ENCODE measurements around the gene NSD2.

Gene NSD2

GRCh38 chr4:1937550-1937949, 66.4 kb downstream of the NSD2 start:
- Mint-ChIP-seq H3K27me3 (no peaks in the 10 kb centered on the region), H3K4me1 (ENCODE audit: low read depth in 2 of 2) (no peaks in the 10 kb centered on the region), H3K36me3 (ENCODE audit: insufficient read depth) (peaks cover 9% of the 10 kb centered on the region), H3K9me3 (no peaks in the 10 kb centered on the region), H3K27ac (peak overlapping the region in 1 of 2 donors; percentile 33), H3K4me3 (no peak overlapping the region)
- DNase-seq = no peak
- ATAC-seq (replicated peaks) = no peak

GRCh38 chr4:1938027-1938426, 66.8 kb downstream of the NSD2 start:
- DNase-seq (no peak), ATAC-seq (replicated peaks) (no peak)
- no peak overlapping the region for H3K4me3 Mint-ChIP-seq
- H3K4me1 Mint-ChIP-seq (ENCODE audit: low read depth in 2 of 2) = no peaks in the 10 kb centered on the region
- no peaks in the 10 kb centered on the region for H3K27me3 Mint-ChIP-seq
- H3K9me3 Mint-ChIP-seq = no peaks in the 10 kb centered on the region
- peak overlapping the region in 1 of 2 donors; percentile 33 for H3K27ac Mint-ChIP-seq
- peaks cover 9% of the 10 kb centered on the region for H3K36me3 Mint-ChIP-seq (ENCODE audit: insufficient read depth)

DNA sequence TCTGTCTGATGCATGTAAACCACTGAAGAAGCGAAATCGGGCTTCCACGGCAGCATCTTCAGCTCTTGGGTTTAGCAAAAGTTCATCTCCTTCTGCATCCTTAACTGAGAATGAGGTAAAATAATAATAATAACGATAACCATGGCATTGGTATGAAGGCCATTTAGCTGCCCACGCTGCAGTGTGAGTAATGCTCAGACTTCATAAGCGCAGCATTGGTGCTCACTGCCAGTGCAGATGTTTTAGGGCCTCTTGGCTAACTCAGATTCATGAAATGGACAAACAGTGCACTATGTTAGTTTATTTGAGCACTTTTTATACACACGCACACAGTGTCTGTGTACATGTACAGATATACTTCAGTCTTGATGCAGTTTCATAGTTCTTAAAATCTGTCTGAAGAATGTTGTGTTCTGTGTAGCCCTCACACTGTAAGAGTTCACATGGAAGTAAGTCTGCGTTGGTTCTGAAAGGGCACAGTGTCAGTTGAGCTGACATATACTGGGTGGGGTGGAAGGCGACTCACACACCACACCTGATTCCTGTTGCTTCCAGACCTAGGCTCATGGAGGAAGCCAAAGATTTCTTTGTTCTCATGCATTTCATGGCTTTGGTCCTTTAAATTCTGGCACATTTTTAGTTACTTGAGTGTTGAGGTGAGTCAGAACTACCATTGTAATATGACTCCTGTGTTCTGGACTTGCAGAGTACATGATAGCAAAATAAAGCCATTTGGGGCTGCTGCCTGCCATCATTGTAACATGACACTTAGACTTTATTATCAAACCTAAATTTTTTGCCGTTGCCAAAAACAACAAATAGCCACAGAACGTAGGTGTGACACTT, 68.7 kb downstream of the NSD2 start:
- DNase-seq = no peak
- Mint-ChIP-seq H3K4me1 (ENCODE audit: low read depth in 2 of 2) (no peaks in the 10 kb centered on the region), H3K27me3 (no peaks in the 10 kb centered on the region), H3K4me3 (no peak overlapping the region), H3K27ac (no peak overlapping the region), H3K9me3 (no peaks in the 10 kb centered on the region), H3K36me3 (ENCODE audit: insufficient read depth) (peaks cover 12% of the 10 kb centered on the region)
- no peak for ATAC-seq (replicated peaks)

GRCh38 chr4:1940566-1940965, 69.4 kb downstream of the NSD2 start:
- H3K36me3 Mint-ChIP-seq (ENCODE audit: insufficient read depth) = peaks cover 12% of the 10 kb centered on the region
- ATAC-seq (replicated peaks) (no peak), DNase-seq (no peak)
- no peaks in the 10 kb centered on the region for H3K9me3 Mint-ChIP-seq
- H3K27ac Mint-ChIP-seq = no peak overlapping the region
- no peaks in the 10 kb centered on the region for H3K4me1 Mint-ChIP-seq (ENCODE audit: low read depth in 2 of 2)
- H3K4me3 Mint-ChIP-seq = no peak overlapping the region
- H3K27me3 Mint-ChIP-seq = no peaks in the 10 kb centered on the region

DNA sequence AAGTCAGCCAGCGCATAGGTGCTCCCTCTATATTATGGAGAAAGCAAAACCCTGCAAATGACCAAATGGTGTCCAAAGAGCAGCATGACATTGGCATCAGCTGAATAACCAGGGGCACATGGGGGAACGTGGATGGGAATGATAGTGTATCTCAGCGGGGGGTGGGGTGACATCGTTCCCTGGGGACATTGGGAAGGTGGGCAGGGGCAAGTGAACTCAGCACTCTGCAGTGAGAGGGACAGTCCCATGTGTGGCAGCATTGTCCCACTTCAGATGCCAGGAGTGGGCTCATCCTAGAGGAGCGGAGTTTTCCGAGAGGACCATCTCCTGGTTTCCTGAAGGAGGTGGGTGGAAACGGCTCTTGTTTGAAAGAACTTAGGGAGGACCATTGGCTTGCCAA, 72.7 kb downstream of the NSD2 start:
- peaks cover 5% of the 10 kb centered on the region for H3K36me3 Mint-ChIP-seq (ENCODE audit: insufficient read depth)
- no peak overlapping the region for H3K4me3 Mint-ChIP-seq
- no peaks in the 10 kb centered on the region for H3K27me3 Mint-ChIP-seq
- peaks cover 2 to 4% of the 10 kb centered on the region in 2 donors for H3K4me1 Mint-ChIP-seq (ENCODE audit: low read depth in 2 of 2)
- H3K27ac Mint-ChIP-seq = no peak overlapping the region
- no peak for DNase-seq
- H3K9me3 Mint-ChIP-seq = no peaks in the 10 kb centered on the region
- no peak for ATAC-seq (replicated peaks)

GRCh38 chr4:1945124-1945895, 74.1 kb downstream of the NSD2 start:
- H3K36me3 Mint-ChIP-seq (ENCODE audit: insufficient read depth) = peaks cover 6% of the 10 kb centered on the region
- H3K9me3 Mint-ChIP-seq = no peaks in the 10 kb centered on the region
- no peak for ATAC-seq (replicated peaks)
- peaks cover 2 to 7% of the 10 kb centered on the region in 2 donors for H3K4me1 Mint-ChIP-seq (ENCODE audit: low read depth in 2 of 2)
- no peak for DNase-seq
- H3K27ac Mint-ChIP-seq = peak overlapping the region in 1 of 2 donors; percentile 41
- H3K27me3 Mint-ChIP-seq = no peaks in the 10 kb centered on the region
- no peak overlapping the region for H3K4me3 Mint-ChIP-seq

DNA sequence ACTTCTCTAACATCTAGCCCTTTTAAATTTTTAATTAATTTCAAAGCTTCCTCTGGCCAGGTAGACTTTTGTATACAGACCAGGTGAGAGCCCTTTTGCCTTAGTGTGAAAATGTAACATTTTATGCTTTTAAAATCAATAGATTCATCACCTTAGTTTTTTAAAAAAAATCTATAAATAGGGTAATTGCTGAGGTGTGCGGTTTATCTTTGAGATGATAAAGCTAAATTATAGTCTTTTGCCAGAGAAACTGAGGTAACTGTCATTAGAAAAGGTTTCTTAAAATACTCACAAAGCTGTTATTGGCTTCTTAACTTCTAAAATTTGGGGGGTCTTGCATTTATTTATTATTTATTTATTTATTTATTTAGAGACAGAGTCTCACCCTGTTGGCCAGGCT, 74.7 kb downstream of the NSD2 start:
- peak overlapping the region in 1 of 2 donors; percentile 41 for H3K27ac Mint-ChIP-seq
- peaks cover 6% of the 10 kb centered on the region for H3K36me3 Mint-ChIP-seq (ENCODE audit: insufficient read depth)
- no peak for ATAC-seq (replicated peaks)
- DNase-seq = no peak
- H3K4me3 Mint-ChIP-seq = no peak overlapping the region
- peaks cover 2 to 7% of the 10 kb centered on the region in 2 donors for H3K4me1 Mint-ChIP-seq (ENCODE audit: low read depth in 2 of 2)
- no peaks in the 10 kb centered on the region for H3K27me3 Mint-ChIP-seq
- H3K9me3 Mint-ChIP-seq = no peaks in the 10 kb centered on the region

- no peak for DNase-seq
- Mint-ChIP-seq H3K4me3 (no peak overlapping the region), H3K27ac (no peak overlapping the region), H3K36me3 (ENCODE audit: insufficient read depth) (peaks cover 10% of the 10 kb centered on the region), H3K27me3 (no peaks in the 10 kb centered on the region), H3K9me3 (no peaks in the 10 kb centered on the region), H3K4me1 (ENCODE audit: low read depth in 2 of 2) (peaks cover 2 to 7% of the 10 kb centered on the region in 2 donors)
- ATAC-seq (replicated peaks) = no peak
These were observed 77.0 kb downstream of the NSD2 start for GRCh38 chr4:1948232-1948631.

DNA sequence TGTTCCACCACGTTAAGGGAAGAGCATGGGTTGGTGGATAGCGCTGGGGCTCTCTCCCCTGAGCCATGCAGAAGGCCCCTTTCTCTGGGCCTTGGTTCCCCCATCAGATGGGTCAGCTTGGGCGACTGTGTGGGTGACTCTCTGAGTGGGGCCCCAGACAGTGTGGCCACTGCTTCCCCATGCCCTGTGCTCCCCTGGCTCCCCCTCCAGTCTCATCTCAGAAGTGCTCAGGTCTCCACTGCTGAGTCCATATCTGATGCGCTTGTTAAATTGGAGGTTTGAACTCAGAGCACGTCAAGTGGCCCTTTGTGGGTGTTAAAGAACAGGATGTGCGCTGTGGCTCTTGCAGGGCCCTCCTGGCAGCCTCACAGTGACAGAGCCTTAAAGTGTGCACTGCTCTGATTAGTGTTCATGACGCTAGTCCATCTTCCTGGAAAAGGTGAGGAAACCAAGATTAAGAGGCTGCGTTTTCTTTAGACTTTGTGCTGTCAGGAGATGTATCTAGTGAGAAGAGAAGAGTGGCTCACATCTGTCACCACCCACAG, 77.8 kb downstream of the NSD2 start:
- Mint-ChIP-seq H3K9me3 (no peaks in the 10 kb centered on the region), H3K27ac (peak overlapping the region; percentile 72 to 74), H3K4me3 (peak overlapping the region in 1 of 2 donors; percentile 29), H3K27me3 (no peaks in the 10 kb centered on the region), H3K4me1 (ENCODE audit: low read depth in 2 of 2) (peaks cover 2 to 7% of the 10 kb centered on the region in 2 donors), H3K36me3 (ENCODE audit: insufficient read depth) (peaks cover 9% of the 10 kb centered on the region)
- ATAC-seq (replicated peaks) (peak; percentile 70), DNase-seq (no peak)

DNA sequence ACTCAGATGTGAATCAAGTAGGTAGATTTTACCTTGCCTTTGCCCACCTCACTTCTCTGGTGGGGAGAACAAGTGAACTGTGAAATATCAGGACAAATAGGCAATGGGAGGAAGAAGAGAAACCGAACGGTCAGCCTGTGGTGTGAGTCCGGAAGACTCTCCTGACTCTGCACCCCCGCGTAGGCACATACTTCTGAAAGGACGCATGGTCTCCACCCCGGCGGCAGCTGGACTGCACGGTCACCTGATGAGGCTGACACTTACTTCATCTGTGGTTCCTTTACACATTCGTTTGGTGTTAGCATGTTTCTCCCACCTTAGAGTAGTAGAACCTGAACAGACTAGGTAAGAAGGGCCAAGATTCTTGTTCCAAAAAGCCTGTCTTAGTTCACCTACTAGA, 79.2 kb downstream of the NSD2 start:
- H3K27ac Mint-ChIP-seq = no peak overlapping the region
- no peaks in the 10 kb centered on the region for H3K9me3 Mint-ChIP-seq
- no peak for ATAC-seq (replicated peaks)
- no peak for DNase-seq
- H3K36me3 Mint-ChIP-seq (ENCODE audit: insufficient read depth) = peaks cover 10% of the 10 kb centered on the region
- H3K27me3 Mint-ChIP-seq = no peaks in the 10 kb centered on the region
- H3K4me3 Mint-ChIP-seq = no peak overlapping the region
- peaks cover 2 to 7% of the 10 kb centered on the region in 2 donors for H3K4me1 Mint-ChIP-seq (ENCODE audit: low read depth in 2 of 2)

- Mint-ChIP-seq H3K27me3 (no peaks in the 10 kb centered on the region), H3K36me3 (ENCODE audit: insufficient read depth) (peaks cover 10% of the 10 kb centered on the region), H3K4me1 (ENCODE audit: low read depth in 2 of 2) (peaks cover 2 to 7% of the 10 kb centered on the region in 2 donors), H3K4me3 (no peak overlapping the region), H3K9me3 (no peaks in the 10 kb centered on the region), H3K27ac (peak overlapping the region in 1 of 2 donors; percentile 72)
- ATAC-seq (replicated peaks) = no peak
- DNase-seq = no peak
These were observed 81.0 kb downstream of the NSD2 start for GRCh38 chr4:1952058-1952700.

DNA sequence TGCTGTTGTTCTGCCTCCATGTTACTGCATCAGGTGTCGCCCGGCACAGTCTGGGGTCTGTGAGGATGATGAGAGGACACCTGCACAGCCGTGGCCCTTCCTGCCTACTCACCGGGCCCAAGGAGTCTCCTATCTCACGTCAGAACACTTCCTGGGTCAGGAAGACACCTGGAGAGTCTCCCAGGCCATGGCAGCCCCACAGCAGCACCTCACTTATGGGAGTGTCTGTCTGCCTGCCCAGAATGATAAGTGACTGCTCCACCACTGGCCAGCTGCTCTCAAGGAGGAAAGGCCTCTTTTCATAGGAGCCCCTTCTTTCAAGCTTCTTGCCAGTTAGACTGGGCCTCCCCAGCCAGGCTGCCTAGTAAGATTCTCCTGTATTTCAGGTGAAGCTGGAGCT, 81.5 kb downstream of the NSD2 start:
- no peak overlapping the region for H3K27ac Mint-ChIP-seq
- ATAC-seq (replicated peaks) (no peak), DNase-seq (no peak)
- H3K36me3 Mint-ChIP-seq (ENCODE audit: insufficient read depth) = peaks cover 13% of the 10 kb centered on the region
- H3K4me1 Mint-ChIP-seq (ENCODE audit: low read depth in 2 of 2) = peaks cover 2 to 7% of the 10 kb centered on the region in 2 donors
- no peaks in the 10 kb centered on the region for H3K9me3 Mint-ChIP-seq
- H3K27me3 Mint-ChIP-seq = no peaks in the 10 kb centered on the region
- no peak overlapping the region for H3K4me3 Mint-ChIP-seq

GRCh38 chr4:1953335-1953734, 82.1 kb downstream of the NSD2 start:
- H3K9me3 Mint-ChIP-seq = no peaks in the 10 kb centered on the region
- ATAC-seq (replicated peaks) (no peak), DNase-seq (no peak)
- H3K36me3 Mint-ChIP-seq (ENCODE audit: insufficient read depth) = peaks cover 20% of the 10 kb centered on the region
- H3K4me1 Mint-ChIP-seq (ENCODE audit: low read depth in 2 of 2) = peaks cover 0 to 7% of the 10 kb centered on the region in 2 donors
- H3K27ac Mint-ChIP-seq = no peak overlapping the region
- H3K27me3 Mint-ChIP-seq = no peaks in the 10 kb centered on the region
- no peak overlapping the region for H3K4me3 Mint-ChIP-seq
